Kidney tubule cell (primary cell): ENCODE measurements around the gene MBD2.
"Not testable (repeated sequence)": the region's sequence is repeated elsewhere in the genome, so short reads cannot be mapped to it uniquely, and the experiment has no call there.

Experiments used
- DNase-seq: peaks from one replicate; pipeline ENCODE4 v3.0.0-alpha.2; 2018; ENCODE audit warnings: low spot score

The MBD2 gene

DNA sequence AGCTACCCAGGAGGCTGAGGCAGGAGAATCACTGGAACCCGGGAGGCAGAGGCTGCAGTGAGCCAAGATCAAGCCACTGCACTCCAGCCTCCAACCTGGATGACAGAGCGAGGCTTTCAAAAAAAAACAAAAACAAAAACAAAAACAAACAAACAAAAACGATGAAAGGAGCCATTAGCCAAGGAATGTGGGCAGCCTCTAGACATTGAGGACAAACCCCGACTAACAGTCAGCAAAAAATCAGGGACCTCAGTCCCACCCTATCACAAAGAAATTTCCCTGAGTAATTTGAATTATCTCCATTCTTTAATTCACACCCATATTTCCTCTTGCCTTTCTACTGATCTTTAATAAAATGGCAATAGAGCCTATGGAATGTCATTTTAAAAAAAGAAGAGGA is 75.8 kb downstream of the MBD2 start:
- no peak for DNase-seq

DNA sequence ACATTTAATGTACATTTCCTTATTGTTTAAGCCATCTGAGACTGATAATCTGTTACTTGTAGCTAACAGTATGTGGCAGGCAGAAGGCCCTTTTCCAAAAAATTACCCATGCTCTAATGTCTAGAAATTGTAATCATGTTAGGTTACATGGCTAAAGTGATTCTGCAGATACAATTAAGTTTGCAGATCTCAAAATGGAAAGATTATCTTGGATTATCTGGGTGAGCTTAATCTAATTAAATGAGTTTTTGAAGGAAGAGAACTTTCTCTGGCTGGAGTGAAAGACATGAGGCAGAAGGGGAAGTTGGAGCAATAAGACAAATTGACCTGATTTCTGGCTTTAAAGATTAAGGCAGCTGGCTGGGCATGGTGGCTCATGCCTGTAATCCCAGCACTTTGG is 76.3 kb downstream of the MBD2 start:
- DNase-seq = no peak

DNA sequence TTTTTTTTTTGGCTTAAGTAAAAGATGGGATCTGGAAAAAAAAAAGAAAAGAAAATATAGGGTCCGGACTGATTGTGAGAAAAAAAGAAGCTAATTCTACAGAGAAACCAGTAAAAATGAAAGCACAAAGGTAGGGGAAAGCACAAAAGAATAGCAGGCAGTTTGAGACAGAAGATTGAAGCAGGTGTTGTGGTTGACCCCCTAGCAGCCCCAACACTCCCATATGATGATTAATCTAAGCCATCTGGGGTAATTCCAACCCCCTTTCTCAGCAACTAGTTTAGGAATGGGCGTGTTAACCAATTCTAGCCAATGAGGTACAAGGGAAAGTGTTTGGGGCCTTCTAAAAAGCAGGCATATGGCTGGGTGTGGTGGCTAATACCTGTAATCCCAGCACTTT is 77.0 kb downstream of the MBD2 start:
- no peak for DNase-seq

DNA sequence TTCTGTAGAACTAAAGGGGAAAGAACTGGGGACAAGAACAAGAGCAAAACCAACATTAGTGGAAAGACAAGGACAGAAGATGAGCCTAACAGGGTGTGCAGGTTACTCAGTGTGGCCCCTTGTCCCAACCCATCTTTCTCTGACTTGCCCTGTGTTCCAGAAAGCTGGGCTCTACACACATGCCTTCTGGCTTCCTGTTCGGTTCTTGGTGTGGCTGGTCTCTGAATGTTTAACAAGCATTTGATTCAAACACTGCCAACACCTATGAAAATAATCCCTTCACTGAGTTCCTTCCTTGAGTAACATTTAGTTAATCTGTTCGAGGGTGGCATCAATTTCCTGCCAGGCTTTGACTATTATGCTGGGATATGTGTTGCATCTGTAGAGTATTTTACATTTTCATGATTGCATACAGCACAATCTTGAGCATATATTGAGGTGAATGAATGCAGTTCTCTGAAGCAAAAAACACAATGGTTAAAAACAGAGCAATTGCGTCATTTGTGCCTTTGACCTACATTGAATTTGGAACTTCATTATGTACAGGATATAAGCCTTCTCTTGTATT is 83.3 kb downstream of the MBD2 start:
- DNase-seq = no peak

DNA sequence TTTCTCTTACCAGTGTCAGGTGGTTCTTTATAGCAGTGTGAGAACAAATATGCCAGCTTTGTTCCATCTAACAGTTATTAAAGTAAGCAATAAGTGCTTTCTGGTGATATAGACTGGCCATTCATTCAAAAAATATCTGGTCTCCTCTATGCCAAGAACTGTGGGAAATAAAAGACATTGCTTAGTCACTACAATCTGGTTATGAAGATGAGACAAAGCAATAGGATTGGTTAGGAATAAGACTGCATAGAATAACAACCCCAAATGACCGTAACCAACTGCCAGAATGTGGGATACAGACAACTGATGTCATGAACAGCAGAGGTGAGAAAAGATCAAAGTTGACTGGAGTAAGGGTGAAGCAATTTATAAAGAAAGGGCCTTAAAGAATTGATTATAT is 83.8 kb downstream of the MBD2 start:
- no peak for DNase-seq

DNA sequence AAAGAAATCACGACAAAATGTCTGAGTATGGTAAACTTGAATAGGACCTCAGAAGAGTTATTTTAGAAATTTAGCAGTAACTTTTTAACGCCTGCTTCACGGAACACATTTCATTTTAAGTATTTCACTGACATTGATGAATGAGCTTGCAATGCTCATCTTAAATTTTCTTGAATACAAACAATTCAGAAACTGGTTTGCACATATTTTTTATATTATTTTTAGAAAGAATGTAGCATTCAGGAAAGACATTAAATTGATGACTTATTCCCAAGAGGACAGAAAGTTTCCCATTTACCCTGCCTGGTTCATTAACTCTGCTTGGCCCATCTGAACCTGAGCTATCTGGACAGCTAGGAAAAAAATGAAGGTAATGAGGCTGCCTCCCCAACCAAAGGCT is 89.3 kb downstream of the MBD2 start:
- DNase-seq = no peak

DNA sequence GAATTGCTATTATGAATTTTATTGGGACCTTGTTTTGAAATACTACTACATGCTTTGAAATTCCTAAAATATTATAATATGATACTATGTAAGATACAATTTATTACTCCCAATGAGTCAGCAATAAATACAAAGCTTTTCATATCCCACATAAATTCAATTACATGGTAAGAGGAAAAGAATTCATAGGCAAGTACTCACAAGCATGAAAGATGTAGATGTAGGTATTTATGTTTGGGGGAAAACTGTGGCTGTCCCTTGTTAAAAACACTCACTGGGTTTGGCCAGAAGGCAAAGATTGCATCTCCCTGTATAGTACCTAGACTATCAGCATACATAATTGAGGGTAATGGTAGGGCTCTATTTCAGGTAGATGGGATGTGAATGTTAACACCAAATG is 90.4 kb downstream of the MBD2 start:
- DNase-seq = no peak

DNA sequence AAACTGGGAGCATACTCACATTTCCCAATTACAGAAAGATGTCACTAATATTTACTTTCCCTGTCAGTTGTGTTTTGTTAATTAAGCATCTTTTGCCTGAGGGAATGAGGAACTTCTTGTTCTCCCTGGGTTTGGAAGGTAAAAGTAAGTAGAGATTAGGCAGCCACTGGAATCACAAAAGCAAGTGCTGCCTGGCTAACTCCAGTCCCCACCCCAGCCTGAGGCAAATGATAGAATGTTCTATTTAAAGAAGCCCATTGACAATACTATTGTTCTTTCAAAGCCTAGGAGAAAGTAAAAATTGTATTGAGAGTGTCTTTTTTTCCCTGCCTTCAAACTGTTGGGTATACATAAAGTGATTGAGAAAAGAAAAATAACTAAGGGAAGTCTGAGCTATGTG is 93.8 kb downstream of the MBD2 start:
- no peak for DNase-seq

DNA sequence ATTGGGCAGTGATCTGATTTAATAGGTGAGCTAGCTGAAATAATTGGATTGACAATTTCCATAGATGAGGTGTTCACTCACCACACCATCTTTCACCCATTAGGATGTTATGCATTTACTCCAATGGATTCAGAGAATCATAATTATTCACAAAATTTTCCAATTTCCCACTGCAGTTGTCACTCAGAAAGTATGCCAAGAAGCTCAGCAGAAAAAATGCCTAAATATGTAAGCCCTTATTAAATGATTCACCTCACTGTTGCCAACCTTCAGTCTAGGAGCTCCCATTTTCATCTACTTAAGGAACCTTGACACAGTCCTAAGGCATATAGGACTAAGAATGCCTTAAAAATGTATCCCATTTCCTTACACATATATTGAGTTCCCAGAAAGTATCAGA is 94.3 kb downstream of the MBD2 start:
- no peak for DNase-seq

DNA sequence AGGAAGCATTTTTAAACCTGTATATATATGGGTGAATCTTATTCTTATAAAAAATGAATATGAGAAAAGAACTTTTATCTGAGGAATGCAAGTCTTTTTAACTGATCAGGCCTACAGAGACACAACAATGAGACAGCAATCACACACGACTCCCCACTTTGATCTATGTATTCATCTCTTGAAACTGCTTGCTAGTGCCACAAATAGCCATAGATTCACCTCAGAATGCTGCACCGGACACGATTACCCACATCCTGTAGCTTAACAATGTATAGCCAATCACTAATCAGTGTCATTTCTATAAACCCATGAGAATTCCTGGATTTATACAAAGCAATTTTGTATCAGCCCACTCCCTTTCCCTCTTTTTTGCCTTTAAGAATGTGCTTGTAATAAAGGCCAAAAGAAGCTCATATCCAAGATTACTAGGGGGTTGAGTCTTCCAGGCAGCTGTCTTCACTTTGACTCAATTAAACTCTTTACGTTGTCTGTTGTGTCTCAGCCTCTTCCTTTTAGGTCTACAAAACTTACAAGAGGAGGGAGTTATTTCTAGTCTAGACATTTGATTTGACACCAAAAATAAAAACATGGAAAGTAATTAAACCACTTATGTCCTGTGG is 94.9 kb downstream of the MBD2 start:
- no peak for DNase-seq

DNA sequence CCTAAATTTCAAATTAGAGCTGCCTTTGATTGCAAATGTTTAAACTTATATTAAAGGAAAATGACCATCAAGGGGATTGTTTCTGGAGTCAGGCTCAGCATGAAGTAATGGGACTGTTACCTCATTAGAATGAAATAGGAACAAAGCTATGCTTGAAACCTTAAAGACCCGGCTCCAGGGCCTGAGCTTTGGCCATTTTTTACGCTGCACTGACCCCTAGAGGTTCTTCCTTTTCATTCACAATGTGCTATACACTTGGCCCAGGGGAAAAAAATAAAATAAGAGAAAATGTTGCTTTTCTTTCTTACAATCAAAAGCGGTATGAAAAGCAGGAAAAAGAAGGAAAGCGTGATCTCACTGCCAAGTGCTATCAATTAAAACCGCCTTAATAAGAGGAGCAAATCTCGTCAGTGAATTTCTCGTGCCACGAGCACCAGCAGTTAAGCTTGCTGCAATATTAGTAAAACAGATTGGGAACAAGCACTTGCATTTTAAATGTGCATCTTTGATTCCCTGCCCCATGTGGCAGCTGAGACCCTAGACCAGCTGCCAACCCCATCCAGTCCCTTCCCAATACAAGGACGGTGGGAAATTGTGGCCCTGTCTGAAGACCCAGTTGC is 96.6 kb downstream of the MBD2 start:
- peak; percentile 41 for DNase-seq

DNA sequence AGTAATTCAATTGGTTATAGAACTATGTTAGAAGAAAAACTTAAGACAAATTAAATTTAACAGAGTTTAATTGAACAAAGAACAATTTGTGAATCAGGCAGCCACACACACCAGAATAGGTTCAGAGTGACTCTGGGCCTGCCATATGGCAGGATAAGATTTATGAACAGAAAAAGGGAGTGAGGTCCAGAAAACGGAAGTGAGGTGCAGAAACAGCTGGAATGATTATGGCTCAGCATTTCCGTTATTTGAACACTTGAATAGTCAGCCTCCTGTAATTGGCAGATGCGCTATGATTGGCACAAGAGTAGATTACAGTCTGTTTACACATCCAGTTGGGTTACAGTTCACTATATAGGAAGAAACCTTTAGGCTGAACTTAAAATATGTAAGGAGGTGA is 99.0 kb downstream of the MBD2 start:
- DNase-seq = no peak

DNA sequence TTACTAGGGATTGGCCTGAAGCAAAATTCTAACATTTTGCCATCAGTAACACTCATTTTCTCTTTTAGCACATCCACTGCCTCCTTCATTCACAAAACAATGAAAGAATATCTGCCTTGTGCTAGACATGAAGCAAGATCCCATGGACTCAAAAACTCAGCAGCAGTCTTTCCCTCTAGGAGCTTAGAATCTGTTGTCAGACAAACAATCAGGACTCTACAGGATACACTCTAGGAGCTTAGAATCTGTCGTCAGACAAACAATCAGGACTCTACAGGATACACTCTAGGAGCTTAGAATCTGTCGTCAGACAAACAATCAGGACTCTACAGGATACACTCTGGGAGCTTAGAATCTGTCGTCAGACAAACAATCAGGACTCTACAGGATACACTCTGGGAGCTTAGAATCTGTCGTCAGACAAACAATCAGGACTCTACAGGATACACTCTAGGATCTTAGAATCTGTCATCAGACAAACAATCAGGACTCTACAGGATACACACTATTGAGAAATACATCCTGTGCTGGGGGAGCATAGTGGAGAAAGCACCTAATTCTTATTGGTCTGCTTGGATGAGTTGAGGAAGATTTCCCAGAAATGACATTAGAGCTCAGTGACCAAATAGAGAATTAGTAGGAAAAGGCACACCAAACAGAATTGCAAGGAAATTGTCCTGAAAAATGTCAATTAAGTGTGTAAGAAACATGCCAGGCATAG is 100.6 kb downstream of the MBD2 start:
- not testable (repeated sequence) for DNase-seq

DNA sequence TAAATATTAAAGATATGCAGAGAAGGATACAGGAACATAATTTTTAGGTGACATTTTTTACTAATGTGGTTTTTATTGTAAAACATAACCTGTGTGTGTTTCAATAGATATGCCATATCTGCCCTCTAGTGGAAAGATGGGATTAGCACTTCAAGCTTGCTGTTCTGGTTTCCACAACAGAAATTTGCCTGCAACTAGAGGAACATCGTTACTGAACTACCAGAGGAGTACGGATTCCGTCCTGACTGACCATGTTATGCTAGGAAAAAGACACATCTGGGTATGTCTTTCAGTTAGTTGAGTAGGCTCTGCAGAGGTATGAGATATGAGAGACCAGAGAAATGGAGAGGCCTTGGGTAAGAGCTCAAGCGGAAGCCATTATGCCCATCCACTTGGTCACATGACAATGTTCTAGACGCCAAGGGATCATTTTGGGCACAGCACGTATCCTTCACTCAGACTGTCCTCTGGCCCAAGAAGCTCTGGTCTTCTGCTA is 104.9 kb downstream of the MBD2 start:
- peak; percentile 65 for DNase-seq

DNA sequence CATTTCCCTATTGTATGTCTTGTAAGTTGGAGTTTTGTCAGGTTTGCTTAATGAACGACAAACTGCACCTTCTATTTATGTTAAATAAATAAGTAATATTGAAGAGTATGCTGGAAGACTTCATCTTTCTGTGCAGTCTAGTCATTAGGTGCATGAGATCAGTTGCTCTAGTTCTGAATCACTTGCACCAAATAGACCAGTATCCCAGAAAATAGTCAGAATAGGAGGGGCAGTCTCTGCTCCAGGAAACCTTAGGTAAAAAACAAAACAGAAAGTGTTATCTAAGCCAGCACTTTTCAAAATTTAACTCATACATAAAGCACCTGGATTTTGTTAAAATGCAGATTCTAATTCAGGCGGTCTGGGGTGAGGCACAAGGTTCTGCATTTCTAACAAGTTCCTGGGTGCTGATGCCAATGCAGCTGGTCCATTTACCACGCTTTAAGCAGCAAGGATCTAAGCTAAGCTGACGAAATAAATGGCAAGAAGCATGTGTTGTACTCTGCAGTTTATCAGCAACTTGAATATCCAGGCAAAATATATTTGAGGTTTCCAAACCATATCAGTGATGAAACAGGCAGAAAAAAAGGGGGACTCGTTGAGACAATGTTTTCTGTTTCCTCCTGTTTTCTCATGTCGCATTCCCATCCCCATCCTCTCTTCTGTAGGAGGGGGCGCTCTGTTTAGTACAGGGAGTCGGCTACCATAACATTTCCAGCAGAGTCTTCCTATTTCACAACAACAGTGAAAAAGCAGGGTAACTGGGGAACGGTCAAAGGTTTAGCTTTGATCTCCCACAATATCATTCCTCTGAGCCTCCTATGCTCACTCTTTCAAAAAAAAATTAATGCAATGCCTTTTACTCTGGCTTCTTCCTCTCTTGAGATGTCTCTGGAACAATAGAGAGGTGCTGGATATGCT is 106.4 kb downstream of the MBD2 start:
- DNase-seq = no peak

DNA sequence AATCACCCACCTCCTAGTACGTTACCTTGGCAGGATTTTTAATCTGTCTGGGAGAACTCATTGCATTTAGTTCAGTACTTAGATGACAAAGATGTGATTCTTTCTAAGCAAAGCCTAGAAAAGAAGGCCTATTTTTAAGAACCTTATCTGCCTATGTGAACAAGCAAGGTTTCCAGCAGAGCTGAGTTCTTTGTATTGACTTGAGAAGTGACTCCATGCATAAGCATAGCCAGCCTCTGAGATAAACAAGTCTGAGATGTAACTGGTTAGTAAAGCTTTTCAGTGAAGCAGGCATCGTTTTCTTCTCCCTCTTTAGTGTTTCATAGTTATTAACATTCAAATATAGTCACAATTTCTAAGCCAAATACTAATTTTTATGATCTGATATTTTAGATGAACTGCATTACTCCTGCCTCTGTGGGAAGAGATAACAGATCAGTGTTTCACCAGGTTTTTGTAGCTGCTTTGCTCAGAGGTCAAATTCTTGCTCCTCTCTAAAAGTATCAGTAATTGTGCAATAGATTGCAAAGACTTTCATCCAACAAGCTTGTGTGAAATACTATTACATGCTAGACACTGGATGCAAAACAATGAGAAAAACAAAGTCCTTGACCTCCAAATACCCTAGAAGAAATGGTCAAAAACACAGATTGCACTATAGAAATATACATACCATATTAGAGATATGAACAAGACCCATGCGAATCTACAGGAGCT is 107.8 kb downstream of the MBD2 start:
- DNase-seq = no peak

DNA sequence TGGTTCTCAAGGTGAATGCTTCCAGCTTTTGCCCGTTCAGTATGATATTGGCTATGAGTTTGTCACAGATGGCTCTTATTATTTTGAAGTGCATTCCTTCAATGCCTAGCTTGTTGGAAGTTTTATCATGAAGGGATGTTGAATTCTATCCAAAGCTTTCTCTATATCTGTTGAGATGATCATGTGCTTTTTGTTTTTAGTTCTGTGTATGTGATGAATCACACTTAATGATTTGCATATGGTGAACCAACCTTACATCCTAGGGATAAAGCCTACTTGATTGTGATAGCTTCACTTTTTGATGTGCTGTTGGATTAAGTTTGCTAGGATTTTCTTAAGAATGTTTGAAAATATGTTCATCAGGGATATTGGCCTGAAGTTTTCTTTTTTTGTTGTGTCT is 112.1 kb downstream of the MBD2 start:
- no peak for DNase-seq

DNA sequence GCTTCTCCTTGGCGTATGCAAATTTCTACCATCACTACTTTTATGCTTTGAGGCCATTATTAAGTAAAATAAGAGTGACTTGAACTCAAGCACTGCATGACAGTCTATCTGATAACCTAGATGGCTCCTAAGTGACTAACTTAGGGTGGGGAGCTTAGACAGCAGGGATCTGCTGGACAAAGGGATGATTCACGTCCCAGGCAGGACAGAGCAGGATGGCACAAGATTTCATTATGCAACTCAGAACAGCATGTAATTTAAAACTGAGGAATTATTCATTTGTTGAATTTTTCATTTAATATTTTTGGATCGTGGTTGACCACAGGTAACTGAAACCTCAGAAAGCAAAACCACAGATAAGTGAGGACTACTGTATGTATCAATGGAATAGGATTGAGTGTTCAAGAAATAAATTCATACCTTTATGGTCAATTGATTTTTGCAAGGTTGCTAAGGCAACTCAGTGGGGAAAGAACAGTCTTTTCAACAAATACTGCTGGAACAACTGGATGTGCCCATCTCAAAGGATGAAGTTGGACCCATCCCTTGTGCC is 115.3 kb downstream of the MBD2 start:
- peak; percentile 45 for DNase-seq

DNA sequence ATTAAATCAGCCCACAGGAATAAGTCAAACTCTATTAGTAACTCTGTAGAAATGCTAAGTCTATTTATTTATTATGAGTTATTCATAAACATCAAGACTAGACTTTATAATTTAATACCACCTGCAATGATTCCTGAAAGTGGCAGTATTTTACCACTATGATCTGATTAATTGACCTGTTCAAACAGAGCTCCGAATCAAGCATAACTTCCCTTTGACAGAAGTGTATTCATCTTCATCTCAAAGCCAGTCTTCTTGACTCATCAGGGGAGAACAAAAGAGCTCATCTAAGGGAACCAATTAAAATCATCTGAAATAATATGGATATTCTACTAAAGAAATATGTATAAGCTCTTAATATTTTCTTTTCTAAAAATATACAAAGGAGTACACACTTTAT is 122.3 kb downstream of the MBD2 start:
- no peak for DNase-seq
